MM.1S (cell line): Measurements from ENCODE around the gene OSGIN1.

Experiments used
- DNase-seq: peaks from one replicate; pipeline ENCODE4 v3.0.0-alpha.2; 2015
- H2AFZ ChIP-seq: fragments of 300-600 bp; sonication (generic); 2 replicates; pipeline ENCODE4 v1.6.0; 2016; ENCODE audit warnings: antibody characterized with exemption, low read length
- H3F3A ChIP-seq: fragments of 300-600 bp; sonication (generic); 2 replicates; pipeline ENCODE4 v1.6.1; 2016; ENCODE audit warnings: mild to moderate bottlenecking, antibody characterized with exemption, low read length, moderate library complexity, mixed read lengths; ENCODE audit not compliant: insufficient read depth
- H3K27ac ChIP-seq: fragments of 300-600 bp; sonication (generic); 2 replicates; pipeline ENCODE4 v1.5.1; 2016; ENCODE audit warnings: mild to moderate bottlenecking, low read length
- H3K27me3 ChIP-seq: fragments of 300-600 bp; sonication (generic); replicated peaks from 2 replicates; pipeline ENCODE4 v1.6.0; 2016; ENCODE audit warnings: low read length; ENCODE audit not compliant: insufficient read depth
- H3K36me3 ChIP-seq: fragments of 300-600 bp; sonication (generic); replicated peaks from 2 replicates; pipeline ENCODE4 v1.6.1; 2016; ENCODE audit warnings: mild to moderate bottlenecking, low read length, mixed read lengths; ENCODE audit not compliant: insufficient read depth
- H3K4me1 ChIP-seq: fragments of 300-600 bp; sonication (generic); 2 replicates; pipeline ENCODE4 v1.6.1; 2016; ENCODE audit warnings: low read length, mixed read lengths
- H3K4me2 ChIP-seq: fragments of 300-600 bp; sonication (generic); 2 replicates; pipeline ENCODE4 v1.6.0; 2016; ENCODE audit warnings: low read depth, low read length
- H3K4me3 ChIP-seq: fragments of 300-600 bp; sonication (generic); 2 replicates; pipeline ENCODE4 v1.5.1; 2016; ENCODE audit warnings: low read length, mixed read lengths
- H3K79me2 ChIP-seq: fragments of 300-600 bp; sonication (generic); 2 replicates; pipeline ENCODE4 v1.6.1; 2016; ENCODE audit warnings: mixed run types, low read length, mixed read lengths
- H3K9ac ChIP-seq: fragments of 300-600 bp; sonication (generic); 2 replicates; pipeline ENCODE4 v1.6.1; 2016; ENCODE audit warnings: low read length, mixed read lengths
- H3K9me2 ChIP-seq: fragments of 300-600 bp; sonication (generic); replicated peaks from 2 replicates; pipeline ENCODE4 v1.6.1; 2016; ENCODE audit warnings: mild to moderate bottlenecking, low read length, mixed read lengths; ENCODE audit not compliant: insufficient read depth
- H3K9me3 ChIP-seq: fragments of 300-600 bp; sonication (generic); replicated peaks from 2 replicates; pipeline ENCODE4 v1.6.1; 2016; ENCODE audit warnings: mild to moderate bottlenecking, low read length, mixed read lengths; ENCODE audit not compliant: insufficient read depth
- H4K20me1 ChIP-seq: fragments of 300-600 bp; sonication (generic); 2 replicates; pipeline ENCODE4 v1.6.1; 2016; ENCODE audit warnings: mild to moderate bottlenecking, low read length, moderate library complexity, mixed read lengths; ENCODE audit not compliant: insufficient read depth
- EZH2 ChIP-seq: fragments of 300-600 bp; sonication (generic); optimal IDR thresholded peaks from 2 replicates; pipeline ENCODE3; 2017; ENCODE audit warnings: low read depth, mild to moderate bottlenecking, antibody characterized with exemption, low read length, mixed read lengths
- EZH2phosphoT487 ChIP-seq: fragments of 300-600 bp; sonication (generic); IDR thresholded peaks from 2 replicates; pipeline ENCODE4 v1.6.1; 2018; ENCODE audit warnings: antibody characterized with exemption, low read length
- TF ChIP-seq, protein P1 (sequence below): fragments of 300-600 bp; sonication (generic); IDR thresholded peaks from 2 replicates; pipeline ENCODE4 v1.5.1; 2016; ENCODE audit warnings: antibody characterized with exemption, low read length, mixed read lengths

The OSGIN1 gene

DNA sequence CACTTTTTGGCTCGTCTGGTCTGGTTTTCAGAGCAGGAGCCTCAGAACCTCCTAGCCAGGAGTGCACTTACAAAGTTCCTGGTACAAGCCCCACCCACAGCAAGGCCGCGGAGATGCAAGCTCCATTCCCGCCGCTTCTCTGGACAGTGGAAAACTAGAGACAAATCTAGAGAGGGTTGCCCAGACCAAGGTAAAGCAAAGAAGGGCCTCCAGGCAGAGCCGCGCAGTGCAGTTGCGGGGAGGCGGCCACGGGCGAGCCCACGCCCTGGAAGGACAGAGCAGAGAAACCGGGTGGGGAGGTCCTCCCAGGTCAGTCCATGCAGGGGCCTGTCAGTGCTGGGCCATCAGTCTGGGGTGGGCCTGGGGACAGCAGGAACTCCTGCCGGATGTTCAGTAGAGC, 11.0 kb upstream of the OSGIN1 start:
- H3K4me1 ChIP-seq: no peaks in the 10 kb centered on the region
- no peak overlapping the region for H2AFZ ChIP-seq
- H3K4me3 ChIP-seq: no peak overlapping the region
- no peak for DNase-seq
- no peaks in the 10 kb centered on the region for H4K20me1 ChIP-seq
- no peaks in the 10 kb centered on the region for H3K9me3 ChIP-seq
- H3K36me3 ChIP-seq: no peaks in the 10 kb centered on the region
- H3K27ac ChIP-seq: no peak overlapping the region
- no peak overlapping the region for H3K9ac ChIP-seq
- TF ChIP-seq EZH2phosphoT487: no peak
- TF ChIP-seq, protein P1, sequence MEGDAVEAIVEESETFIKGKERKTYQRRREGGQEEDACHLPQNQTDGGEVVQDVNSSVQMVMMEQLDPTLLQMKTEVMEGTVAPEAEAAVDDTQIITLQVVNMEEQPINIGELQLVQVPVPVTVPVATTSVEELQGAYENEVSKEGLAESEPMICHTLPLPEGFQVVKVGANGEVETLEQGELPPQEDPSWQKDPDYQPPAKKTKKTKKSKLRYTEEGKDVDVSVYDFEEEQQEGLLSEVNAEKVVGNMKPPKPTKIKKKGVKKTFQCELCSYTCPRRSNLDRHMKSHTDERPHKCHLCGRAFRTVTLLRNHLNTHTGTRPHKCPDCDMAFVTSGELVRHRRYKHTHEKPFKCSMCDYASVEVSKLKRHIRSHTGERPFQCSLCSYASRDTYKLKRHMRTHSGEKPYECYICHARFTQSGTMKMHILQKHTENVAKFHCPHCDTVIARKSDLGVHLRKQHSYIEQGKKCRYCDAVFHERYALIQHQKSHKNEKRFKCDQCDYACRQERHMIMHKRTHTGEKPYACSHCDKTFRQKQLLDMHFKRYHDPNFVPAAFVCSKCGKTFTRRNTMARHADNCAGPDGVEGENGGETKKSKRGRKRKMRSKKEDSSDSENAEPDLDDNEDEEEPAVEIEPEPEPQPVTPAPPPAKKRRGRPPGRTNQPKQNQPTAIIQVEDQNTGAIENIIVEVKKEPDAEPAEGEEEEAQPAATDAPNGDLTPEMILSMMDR: no peak
- TF ChIP-seq EZH2: no peak
- no peaks in the 10 kb centered on the region for H3K79me2 ChIP-seq
- no peaks in the 10 kb centered on the region for H3F3A ChIP-seq
- H3K9me2 ChIP-seq: no peaks in the 10 kb centered on the region
- no peak overlapping the region for H3K4me2 ChIP-seq
- peaks cover 7% of the 10 kb centered on the region for H3K27me3 ChIP-seq

DNA sequence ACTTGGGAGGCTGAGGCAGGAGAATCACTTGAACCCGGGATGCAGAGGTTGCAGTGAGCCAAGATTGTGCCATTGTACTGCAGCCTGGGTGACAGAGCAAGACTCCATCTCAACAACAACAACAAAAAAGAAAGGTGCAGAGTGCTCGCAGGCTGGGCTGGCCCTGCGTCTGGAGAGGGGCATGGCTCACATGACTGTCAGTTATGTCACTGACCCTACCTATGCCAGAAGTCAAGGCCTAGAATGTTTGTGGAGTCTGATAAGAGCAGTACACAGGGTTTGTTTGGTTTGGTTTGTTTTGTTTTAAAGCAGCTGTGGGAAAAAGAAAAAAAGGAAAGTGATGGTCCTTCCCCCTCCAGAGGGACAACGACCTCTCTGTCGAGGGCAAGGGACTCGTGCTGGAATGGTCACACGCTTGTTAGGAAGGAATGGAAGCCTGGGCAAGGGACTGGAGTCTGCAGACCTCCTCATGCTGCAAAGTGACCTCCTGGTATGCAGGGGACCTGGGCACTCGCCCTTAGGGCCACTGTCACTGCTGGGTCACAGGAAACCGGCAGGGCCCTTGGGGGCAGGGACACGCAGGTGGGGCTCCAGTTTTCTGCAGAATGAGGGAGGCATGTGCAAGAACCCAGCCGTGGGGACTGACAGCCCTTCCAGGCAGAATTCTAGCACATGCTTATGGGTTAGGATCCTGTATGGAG, 10.1 kb upstream of the OSGIN1 start:
- H2AFZ ChIP-seq: no peak overlapping the region
- H3K79me2 ChIP-seq: no peaks in the 10 kb centered on the region
- TF ChIP-seq, protein P1: no peak
- TF ChIP-seq EZH2phosphoT487 (no peak), EZH2 (no peak)
- H3K36me3 ChIP-seq: no peaks in the 10 kb centered on the region
- peaks cover 9% of the 10 kb centered on the region for H3K27me3 ChIP-seq
- DNase-seq: no peak
- H3K9ac ChIP-seq: no peak overlapping the region
- H3K9me3 ChIP-seq: no peaks in the 10 kb centered on the region
- H3K9me2 ChIP-seq: no peaks in the 10 kb centered on the region
- H3F3A ChIP-seq: no peaks in the 10 kb centered on the region
- no peak overlapping the region for H3K4me2 ChIP-seq
- H3K4me3 ChIP-seq: no peak overlapping the region
- H3K4me1 ChIP-seq: no peaks in the 10 kb centered on the region
- H3K27ac ChIP-seq: no peak overlapping the region
- H4K20me1 ChIP-seq: no peaks in the 10 kb centered on the region

DNA sequence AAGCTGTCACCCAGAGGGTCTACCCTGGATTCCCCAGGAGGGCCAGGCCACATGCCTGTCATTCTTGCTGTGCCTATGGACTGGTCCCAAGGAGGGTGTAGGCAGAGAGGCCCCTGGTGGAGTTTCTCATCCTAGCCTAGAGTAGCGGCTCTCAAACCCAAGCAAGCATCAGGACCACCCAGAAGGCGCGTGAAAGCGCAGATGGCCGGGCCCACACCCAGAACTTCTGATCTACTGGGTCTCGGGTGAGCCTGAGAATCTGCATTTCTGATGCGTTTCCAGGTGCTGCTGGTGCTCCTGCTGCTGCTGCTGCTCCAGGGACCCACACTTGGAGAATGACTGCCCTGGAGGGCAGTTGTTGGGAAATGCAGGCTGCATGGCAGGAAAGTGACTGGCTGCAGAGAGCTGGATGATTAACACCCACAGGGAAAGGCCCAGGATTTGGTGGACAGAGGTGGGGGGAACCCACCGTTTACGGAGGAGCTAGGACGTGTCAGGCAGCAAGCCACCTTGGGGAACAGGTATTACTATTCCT, 9.5 kb upstream of the OSGIN1 start:
- Histone ChIP-seq H3K4me2 (no peak overlapping the region), H4K20me1 (no peaks in the 10 kb centered on the region), H3K9ac (no peak overlapping the region), H2AFZ (no peak overlapping the region), H3F3A (no peaks in the 10 kb centered on the region), H3K9me2 (no peaks in the 10 kb centered on the region), H3K36me3 (no peaks in the 10 kb centered on the region), H3K27me3 (peaks cover 9% of the 10 kb centered on the region), H3K27ac (no peak overlapping the region), H3K4me1 (no peaks in the 10 kb centered on the region), H3K4me3 (no peak overlapping the region), H3K9me3 (no peaks in the 10 kb centered on the region), H3K79me2 (no peaks in the 10 kb centered on the region)
- TF ChIP-seq EZH2 (no peak), EZH2phosphoT487 (no peak)
- TF ChIP-seq, protein P1: no peak
- DNase-seq: no peak
